HepG2 (cell line): Measurements from ENCODE around the gene MYH7B. TPM values are rescaled to one million over a fixed set of nuclear protein-coding genes. Genes with fewer than 3 reads are reported as not detected.

ENCODE experiments used
- ATAC-seq: fragments of 200-7000 bp; cut with Tn5 transposase; 3 replicates; pipeline ENCODE4 v1.9.1; 2020; ENCODE audit warnings: mild to moderate bottlenecking, moderate library complexity
- BruUV-seq: library from RNA; stranded (reverse); fragments of 400-500 nt; replicated peaks from 2 replicates; lab custom pipeline; 2021; lab: Mats Ljungman, UMichigan
- CTCF ChIA-PET: fragments of 300-600 bp; formaldehyde crosslinking; extraction: SDS; loops from one replicate; lab custom pipeline; 2021; ENCODE audit warnings: low total read pairs, inconsistent platforms, low intra/inter-chr PET ratio; lab: Yijun Ruan, JAX
- POLR2A ChIA-PET: fragments of 350-600 bp; sonication (Branson Sonifier 250); formaldehyde crosslinking; loops from one replicate; lab custom pipeline; 2020; ENCODE audit warnings: antibody characterized with exemption, inconsistent platforms; lab: Yijun Ruan, JAX
- DNase-seq: peaks from one replicate; pipeline ENCODE4 v3.0.0-alpha.2; 2015; ENCODE audit warnings: low spot score
- FAIRE-seq: peaks from 3 replicates; lab custom pipeline; 2011; peaks lifted over from hg19 to GRCh38; lab: Jason Lieb, UNC
- H2AFZ ChIP-seq: one replicate; pipeline ENCODE4 v1.6.1; 2011; ENCODE audit warnings: low read length, inconsistent platforms
- H3K27ac ChIP-seq: fragments of 300-600 bp; 3 replicates; pipeline ENCODE4 v1.8.0; 2011; ENCODE audit warnings: mixed run types, mild to moderate bottlenecking, mixed read lengths, low read length, inconsistent platforms; ENCODE audit not compliant: insufficient read depth; ENCODE audit errors: extremely low read length
- H3K27me3 ChIP-seq, 2 experiments: fragments of 200-600 bp in 1 of 2; 2 replicates in 1 of 2; 3 replicates in 1 of 2; pipeline versions ENCODE4 v1.6.0 to v1.8.0; 2011; ENCODE audit warnings: low read length in 2 of 2, mild to moderate bottlenecking in 2 of 2, moderate library complexity in 2 of 2, inconsistent platforms in 1 of 2; ENCODE audit not compliant: insufficient read depth in 2 of 2, control insufficient read depth in 1 of 2
- H3K36me3 ChIP-seq, 2 experiments: fragments of 200-600 bp in 1 of 2; replicated peaks in 1 of 2; 2 replicates in 1 of 2; 3 replicates in 1 of 2; pipeline versions ENCODE4 v1.5.1 to v1.8.0; 2011; ENCODE audit warnings: low read length in 2 of 2, inconsistent platforms in 1 of 2; ENCODE audit not compliant: insufficient read depth in 2 of 2, control insufficient read depth in 1 of 2
- H3K4me1 ChIP-seq: 2 replicates; pipeline ENCODE4 v1.5.1; 2012; ENCODE audit warnings: low read length, inconsistent platforms; ENCODE audit not compliant: insufficient read depth
- H3K4me2 ChIP-seq: 2 replicates; pipeline ENCODE4 v1.6.0; 2011; ENCODE audit warnings: low read depth, low read length, inconsistent platforms
- H3K4me3 ChIP-seq, 3 experiments: fragments of 200-600 bp in 1 of 3; sonication (generic), shearing (Covaris generic) in 1 of 3; replicated peaks in 1 of 3; 2 replicates each; pipeline ENCODE4 v1.5.1; 2011 to 2016; ENCODE audit warnings: low read length in 3 of 3, inconsistent platforms in 2 of 3, low read depth in 2 of 3, mild to moderate bottlenecking in 2 of 3, control low read depth in 1 of 3, mixed read lengths in 1 of 3; ENCODE audit not compliant: insufficient read depth in 1 of 3
- H3K79me2 ChIP-seq: one replicate; pipeline ENCODE4 v1.6.1; 2011; ENCODE audit warnings: low read length, inconsistent platforms; ENCODE audit not compliant: insufficient read depth
- H3K9ac ChIP-seq: 2 replicates; pipeline ENCODE4 v1.6.0; 2011; ENCODE audit warnings: mild to moderate bottlenecking, low read depth, low read length, inconsistent platforms; ENCODE audit not compliant: insufficient read depth
- H3K9me3 ChIP-seq: 2 replicates; pipeline ENCODE4 v1.5.1; 2012; ENCODE audit warnings: mild to moderate bottlenecking, low read length
- H4K20me1 ChIP-seq: 2 replicates; pipeline ENCODE4 v1.6.0; 2011; ENCODE audit warnings: inconsistent platforms, mild to moderate bottlenecking, low read length, moderate library complexity; ENCODE audit not compliant: insufficient read depth
- EP300 ChIP-seq, 3 experiments: sonication (generic) in 1 of 3; formaldehyde crosslinking in 1 of 3; IDR thresholded peaks; 2 replicates each; pipeline versions ENCODE4 v1.5.1 to v1.6.1; 2011 to 2020; ENCODE audit warnings: low read depth in 2 of 3, low read length in 2 of 3, borderline replicate concordance in 1 of 3, improper control_type of control experiment in 1 of 3, mild to moderate bottlenecking in 1 of 3, missing genetic modification reagents in 1 of 3, moderate library complexity in 1 of 3
- MAF1 ChIP-seq: sonication (generic); formaldehyde crosslinking; IDR thresholded peaks from 2 replicates; pipeline ENCODE4 v1.5.0; 2020; ENCODE audit warnings: missing genetic modification reagents, borderline replicate concordance
- MNT ChIP-seq: fragments of 450-650 bp; IDR thresholded peaks from 2 replicates; pipeline ENCODE4 v1.6.1; 2016
- SALL2 ChIP-seq: sonication (generic); formaldehyde crosslinking; IDR thresholded peaks from 2 replicates; pipeline ENCODE4 v1.8.1; 2023; ENCODE audit warnings: mild to moderate bottlenecking, missing genetic modification reagents, inconsistent platforms
- SRSF1 ChIP-seq: fragments of 200-400 bp; formaldehyde crosslinking; optimal IDR thresholded peaks from 2 replicates; pipeline ENCODE3; 2017; ENCODE audit warnings: mild to moderate bottlenecking, low read depth, low read length, moderate library complexity
- TAF1 ChIP-seq: sonication (generic); formaldehyde crosslinking; IDR thresholded peaks from 2 replicates; pipeline ENCODE4 v1.4.0; 2020; ENCODE audit warnings: missing genetic modification reagents
- ZNF75D ChIP-seq: sonication (generic); formaldehyde crosslinking; IDR thresholded peaks from 2 replicates; pipeline ENCODE4 v1.8.1; 2023; ENCODE audit warnings: missing genetic modification reagents, mild to moderate bottlenecking, borderline replicate concordance
- ZNF83 ChIP-seq: sonication (generic); formaldehyde crosslinking; IDR thresholded peaks from 2 replicates; pipeline ENCODE4 v1.4.0; 2020; ENCODE audit warnings: missing genetic modification reagents, mild to moderate bottlenecking, borderline replicate concordance
- WGBS: methylation state at CpG from one replicate; pipeline ENCODE4 v1.1.6; 2017; ENCODE audit warnings: low lambda C conversion rate; 5-methylcytosine and 5-hydroxymethylcytosine counted together
- in situ Hi-C: cut with HindIII; loops from 2 replicates; pipeline ENCODE4 v1.10.0; 2017; ENCODE audit warnings: low pct_unique_long_range_greater_than_20kb; ENCODE audit not compliant: extremely low pct_ligation_motif_present
- intact Hi-C: fragments of 100-400 bp; cut with micrococcal nuclease; formaldehyde crosslinking; loops from one replicate; pipeline ENCODE4 v1.10.0; 2022; ENCODE audit not compliant: unreplicated experiment
- polyA plus RNA-seq, 8 experiments: library from polyadenylated mRNA; depleted of rRNA in 3 of 8; stranded (reverse) in 7 of 8; unstranded in 1 of 8; fragments of >200 nt; fragmentation: Illumina TruSeq in 4 of 8; extraction: Trizol in 4 of 8; gene quantifications; 2 replicates each; pipeline versions ENCODE4 v1.2.1 to v1.2.3, GENCODE V29; 2011 to 2016; ENCODE audit warnings: low read depth in 4 of 8, missing spikeins in 1 of 8, mixed read lengths in 1 of 8; ENCODE audit not compliant: insufficient read depth in 1 of 8
- total RNA-seq, 5 experiments: library from RNA; depleted of rRNA; stranded (reverse); fragments of >200 nt; fragmentation: Illumina TruSeq; extraction: Trizol; gene quantifications; 2 replicates each; pipeline ENCODE4 v1.2.3, GENCODE V29; 2016; ENCODE audit warnings: low read depth in 1 of 5
- TF ChIP-seq, protein P1 (sequence below): sonication (generic); formaldehyde crosslinking; IDR thresholded peaks from 2 replicates; pipeline ENCODE4 v1.8.1; 2023; ENCODE audit warnings: mild to moderate bottlenecking, inconsistent platforms, moderate library complexity, missing genetic modification reagents, borderline replicate concordance

The MYH7B gene
- total and polyA plus RNA-seq, 2 of the 13 experiments (the other 11 are each of a cell fraction or from before 2014, with no cell fraction given) = 0.05 to 0.20 TPM

- BruUV-seq = no TSS peak
- Histone ChIP-seq H3K27me3 (no peaks in the 10 kb centered on the region), H3K9ac (no peak overlapping the region), H3K4me1 (peaks cover 6% of the 10 kb centered on the region; the same call in 1 of the 2 replicates), H3K4me2 (no peak overlapping the region), H2AFZ (no peak overlapping the region), H3K79me2 (no peaks in the 10 kb centered on the region), H3K4me3 (no peak overlapping the region), H3K9me3 (no peaks in the 10 kb centered on the region; the same call in 1 of the 2 replicates), H3K27ac (no peak overlapping the region), H4K20me1 (no peaks in the 10 kb centered on the region), H3K36me3 (peaks cover 28 to 83% of the 10 kb centered on the region in 2 experiments)
- ATAC-seq = no peak
- ChIA-PET POLR2A (no interaction called here), CTCF (no interaction called here)
- in situ Hi-C loops (no loop called here), intact Hi-C loops (no loop called here)
- no peak for FAIRE-seq
- DNase-seq = no peak
- no peak for TF ChIP-seq EP300 (IDR thresholded peaks at IDR 0.05; ENCODE audit: low read depth in 2 of 2, low read length in 2 of 2)
- TF ChIP-seq EP300 (CRISPR knock-in tag; IDR thresholded peaks at IDR 0.05; ENCODE audit: borderline replicate concordance) = peak; percentile 6; the same call in 1 of the 2 replicates
- no peak for TF ChIP-seq SALL2 (CRISPR knock-in tag)
- WGBS = 100% methylated on average over 1 of the region's 1 CpG
Measured at GRCh38 chr20:34926581-34926980, 29.1 kb upstream of the MYH7B start.

DNA sequence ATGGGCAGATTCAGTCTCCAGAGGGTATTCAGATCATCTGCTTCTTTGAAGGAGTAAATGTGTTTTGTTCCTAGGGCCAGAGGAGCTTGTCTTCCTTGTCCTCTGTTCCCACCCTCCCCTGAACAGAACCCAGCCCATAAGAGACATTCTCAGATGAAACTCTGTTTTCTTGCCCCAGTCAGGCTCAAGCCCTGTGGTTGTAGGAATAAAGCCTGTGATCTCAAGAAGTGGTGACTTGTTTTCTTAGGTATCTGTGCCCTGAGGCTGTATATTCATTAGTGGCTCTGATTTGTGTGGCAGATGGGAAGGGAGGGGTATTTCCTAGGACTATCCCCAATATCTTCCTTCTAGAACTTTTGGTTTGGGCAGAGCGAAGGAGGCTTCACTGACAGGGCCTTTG, 27.9 kb upstream of the MYH7B start:
- POLR2A ChIA-PET = interaction anchor here (0.8 kb wide), 1 partner anchor 224 kb away, joined by 3 read pairs; no protein-coding TSS in a partner anchor
- Histone ChIP-seq H3K4me2 (no peak overlapping the region), H3K9ac (no peak overlapping the region)

More for the DNA sequence above, 27.9 kb upstream of the MYH7B start:
- Histone ChIP-seq H3K27me3 (no peaks in the 10 kb centered on the region), H3K4me1 (no peaks in the 10 kb centered on the region), H3K79me2 (no peaks in the 10 kb centered on the region), H3K4me3 (no peak overlapping the region), H4K20me1 (no peaks in the 10 kb centered on the region), H3K36me3 (peaks cover 30 to 82% of the 10 kb centered on the region in 2 experiments), H3K9me3 (no peaks in the 10 kb centered on the region; the same call in 1 of the 2 replicates), H2AFZ (no peak overlapping the region), H3K27ac (no peak overlapping the region)
- CTCF ChIA-PET = no interaction called here
- intact Hi-C loops (no loop called here), in situ Hi-C loops (no loop called here)
- WGBS = 73% methylated on average over 1 of the region's 1 CpG
- BruUV-seq = no TSS peak
- no peak for DNase-seq
- FAIRE-seq = no peak
- TF ChIP-seq TAF1 (CRISPR knock-in tag) (no peak), ZNF83 (CRISPR knock-in tag) (no peak), MNT (no peak), ZNF75D (CRISPR knock-in tag) (no peak), SRSF1 (no peak), MAF1 (CRISPR knock-in tag) (no peak)
- TF ChIP-seq, protein P1, sequence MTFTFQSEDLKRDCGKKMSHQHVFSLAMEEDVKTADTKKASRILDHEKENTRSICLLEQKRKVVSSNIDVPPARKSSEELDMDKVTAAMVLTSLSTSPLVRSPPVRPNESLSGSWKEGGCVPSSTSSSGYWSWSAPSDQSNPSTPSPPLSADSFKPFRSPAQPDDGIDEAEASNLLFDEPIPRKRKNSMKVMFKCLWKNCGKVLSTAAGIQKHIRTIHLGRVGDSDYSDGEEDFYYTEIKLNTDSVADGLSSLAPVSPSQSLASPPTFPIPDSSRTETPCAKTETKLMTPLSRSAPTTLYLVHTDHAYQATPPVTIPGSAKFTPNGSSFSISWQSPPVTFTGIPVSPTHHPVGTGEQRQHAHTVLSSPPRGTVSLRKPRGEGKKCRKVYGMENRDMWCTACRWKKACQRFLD = no peak
- ATAC-seq = no peak
